H9 (cell line): Measurements from ENCODE around the gene ABR. TPM values are rescaled to one million over a fixed set of nuclear protein-coding genes. Genes with fewer than 3 reads are reported as not detected.
A peak's percentile ranks its signal among the peaks of the same experiment; 100 is the strongest.

Source experiments
- DNase-seq: peaks from one replicate; pipeline ENCODE4 v3.0.0-alpha.2; 2017
- H2AFZ ChIP-seq: one replicate; pipeline ENCODE4 v1.6.1; 2013; ENCODE audit warnings: mild to moderate bottlenecking, low read length, control low read depth, moderate library complexity
- H2AK5ac ChIP-seq: 2 replicates; pipeline ENCODE4 v1.6.1; 2013; ENCODE audit warnings: low read length, control low read depth, mixed read lengths; ENCODE audit not compliant: insufficient read length
- H2BK120ac ChIP-seq: one replicate; pipeline ENCODE4 v1.6.1; 2013; ENCODE audit warnings: low read depth, mild to moderate bottlenecking, low read length, control low read depth, inconsistent platforms; ENCODE audit not compliant: poor library complexity, severe bottlenecking
- H2BK12ac ChIP-seq: 2 replicates; pipeline ENCODE4 v1.6.1; 2013; ENCODE audit warnings: low read length, control low read depth, mixed read lengths, low read depth; ENCODE audit not compliant: insufficient read length
- H2BK15ac ChIP-seq: 2 replicates; pipeline ENCODE4 v1.6.1; 2013; ENCODE audit warnings: low read depth, low read length, control low read depth
- H2BK20ac ChIP-seq: one replicate; pipeline ENCODE4 v1.6.1; 2013; ENCODE audit warnings: low read depth, mild to moderate bottlenecking, low read length, control low read depth, inconsistent platforms; ENCODE audit not compliant: poor library complexity, severe bottlenecking
- H2BK5ac ChIP-seq: 2 replicates; pipeline ENCODE4 v1.6.1; 2013; ENCODE audit warnings: low read length, control low read depth, mixed read lengths; ENCODE audit not compliant: insufficient read length
- H3K14ac ChIP-seq: 2 replicates; pipeline ENCODE4 v1.6.1; 2013; ENCODE audit warnings: low read length, control low read depth; ENCODE audit not compliant: insufficient read depth
- H3K18ac ChIP-seq: 2 replicates; pipeline ENCODE4 v1.6.1; 2013; ENCODE audit warnings: low read depth, mild to moderate bottlenecking, mixed read lengths, low read length, control low read depth; ENCODE audit not compliant: insufficient read length
- H3K23ac ChIP-seq: 2 replicates; pipeline ENCODE4 v1.6.1; 2013; ENCODE audit warnings: low read length, control low read depth, mixed read lengths, low read depth; ENCODE audit not compliant: insufficient read length
- H3K23me2 ChIP-seq: 2 replicates; pipeline ENCODE4 v1.6.1; 2013; ENCODE audit warnings: low read depth, mild to moderate bottlenecking, mixed read lengths, low read length, control low read depth; ENCODE audit not compliant: insufficient read length, poor library complexity, severe bottlenecking
- H3K27ac ChIP-seq: 2 replicates; pipeline ENCODE4 v1.5.1; 2013; ENCODE audit warnings: low read length, control low read depth, mixed read lengths, low read depth; ENCODE audit not compliant: insufficient read length
- H3K27me3 ChIP-seq: 2 replicates; pipeline ENCODE4 v1.6.1; 2013; ENCODE audit warnings: low read length, control low read depth, inconsistent platforms; ENCODE audit not compliant: insufficient read depth
- H3K4ac ChIP-seq: 2 replicates; pipeline ENCODE4 v1.6.1; 2013; ENCODE audit warnings: low read depth, mild to moderate bottlenecking, control low read depth, inconsistent platforms, low read length, moderate library complexity
- H3K4me1 ChIP-seq: 2 replicates; pipeline ENCODE4 v1.6.1; 2013; ENCODE audit warnings: low read length, control low read depth, inconsistent platforms; ENCODE audit not compliant: insufficient read depth
- H3K4me2 ChIP-seq: 2 replicates; pipeline ENCODE4 v1.6.1; 2013; ENCODE audit warnings: low read length, control low read depth, mixed read lengths; ENCODE audit not compliant: insufficient read length, insufficient read depth
- H3K56ac ChIP-seq: 2 replicates; pipeline ENCODE4 v1.6.1; 2013; ENCODE audit warnings: low read depth, mild to moderate bottlenecking, mixed read lengths, low read length, control low read depth; ENCODE audit not compliant: insufficient read length
- H3K79me1 ChIP-seq: 2 replicates; pipeline ENCODE4 v1.6.1; 2013; ENCODE audit warnings: low read depth, mild to moderate bottlenecking, moderate library complexity, low read length, control low read depth, inconsistent platforms; ENCODE audit not compliant: insufficient read depth, poor library complexity, severe bottlenecking
- H3K79me2 ChIP-seq: 2 replicates; pipeline ENCODE4 v1.6.1; 2013; ENCODE audit warnings: low read length, control low read depth, inconsistent platforms; ENCODE audit not compliant: insufficient read depth
- H3K9ac ChIP-seq: 2 replicates; pipeline ENCODE4 v1.6.1; 2013; ENCODE audit warnings: low read length, control low read depth, mixed read lengths; ENCODE audit not compliant: insufficient read length; ENCODE audit errors: extremely low read depth
- H3K9me3 ChIP-seq: one replicate; pipeline ENCODE4 v1.6.1; 2013; ENCODE audit warnings: low read depth, low read length, inconsistent platforms; ENCODE audit not compliant: control insufficient read depth
- H3T11ph ChIP-seq: one replicate; pipeline ENCODE4 v1.6.1; 2013; ENCODE audit warnings: mild to moderate bottlenecking, low read length, control low read depth, inconsistent platforms
- H4K20me1 ChIP-seq: one replicate; pipeline ENCODE4 v1.6.1; 2013; ENCODE audit not compliant: control insufficient read depth, insufficient read length, insufficient read depth
- H4K5ac ChIP-seq: 2 replicates; pipeline ENCODE4 v1.6.1; 2013; ENCODE audit warnings: low read depth, mild to moderate bottlenecking, mixed read lengths, low read length, control low read depth; ENCODE audit not compliant: insufficient read length
- H4K8ac ChIP-seq: replicated peaks from 2 replicates; pipeline ENCODE4 v1.6.1; 2013; ENCODE audit warnings: low read length, control low read depth, mixed read lengths, low read depth; ENCODE audit not compliant: insufficient read length
- H4K91ac ChIP-seq: 2 replicates; pipeline ENCODE4 v1.6.1; 2013; ENCODE audit warnings: low read depth, mild to moderate bottlenecking, moderate library complexity, mixed read lengths, low read length, control low read depth; ENCODE audit not compliant: insufficient read length
- H3K27ac Mint-ChIP-seq, 3 experiments: 2 replicates in 2 of 3; 3 replicates in 1 of 3; pipeline ENCODE4 v1.8.0; 2020 to 2021; ENCODE audit warnings: mixed read lengths in 3 of 3, mild to moderate bottlenecking in 1 of 3, moderate library complexity in 1 of 3
- H3K27me3 Mint-ChIP-seq: 2 replicates; pipeline ENCODE4 v1.8.0; 2021; ENCODE audit warnings: low read depth, mild to moderate bottlenecking, moderate library complexity, mixed read lengths
- H3K36me3 Mint-ChIP-seq, 3 experiments: 2 replicates in 2 of 3; 3 replicates in 1 of 3; pipeline ENCODE4 v1.8.0; 2020 to 2021; ENCODE audit warnings: low read depth in 3 of 3, mixed read lengths in 3 of 3; ENCODE audit not compliant: insufficient read depth in 1 of 3
- H3K4me1 Mint-ChIP-seq, 2 experiments: 2 replicates each; pipeline ENCODE4 v1.8.0; 2020; ENCODE audit warnings: mixed read lengths in 2 of 2
- H3K4me3 Mint-ChIP-seq, 2 experiments: 2 replicates in 1 of 2; 3 replicates in 1 of 2; pipeline ENCODE4 v1.8.0; 2020 to 2021; ENCODE audit warnings: mild to moderate bottlenecking in 2 of 2, mixed read lengths in 2 of 2, moderate library complexity in 1 of 2
- H3K9me3 Mint-ChIP-seq, 2 experiments: 2 replicates in 1 of 2; 3 replicates in 1 of 2; pipeline ENCODE4 v1.8.0; 2020; ENCODE audit warnings: mild to moderate bottlenecking in 2 of 2, mixed read lengths in 2 of 2, moderate library complexity in 1 of 2
- WGBS: extraction: QIAGEN DNeasy Blood & Tissue Kit; methylation state at CpG from one replicate; pipeline ENCODE4 v1.1.7; 2013; ENCODE audit warnings: missing lambda C conversion rate, low lambda C conversion rate, mixed read lengths; ENCODE audit not compliant: insufficient read length; ENCODE audit errors: extremely low coverage; 5-methylcytosine and 5-hydroxymethylcytosine counted together
- total RNA-seq: library from RNA; stranded (reverse); gene quantifications from 2 replicates; pipeline ENCODE4 v1.2.1, GENCODE V29; 2021
- TF ChIP-seq, protein P1 (sequence below): fragments of 200-600 bp; sonication (generic); conservative IDR thresholded peaks from 3 replicates; pipeline ENCODE4 v1.8.0; 2021; ENCODE audit warnings: antibody characterized with exemption, mild to moderate bottlenecking

The ABR gene
- total RNA-seq, 1 experiment from 2014 or later = 34.7 TPM

DNA sequence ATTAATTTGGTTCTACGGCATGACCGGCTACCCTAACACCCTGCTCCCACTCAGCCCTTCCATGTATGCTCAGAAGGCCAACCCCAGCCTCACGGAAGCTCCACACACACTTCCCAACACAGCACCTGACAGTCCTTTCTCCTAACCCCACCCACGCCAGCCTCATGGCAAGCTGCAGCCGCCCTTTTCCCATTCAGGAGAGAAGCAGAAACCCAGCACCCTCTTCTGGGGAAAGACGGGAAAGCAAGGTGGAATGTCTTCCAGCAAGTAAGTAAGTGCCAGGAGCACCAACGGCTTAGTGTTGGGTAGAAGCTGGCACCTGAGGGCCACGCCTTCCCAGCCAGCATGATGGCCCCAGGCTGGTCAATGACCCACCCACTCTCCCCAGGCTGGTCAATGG, 32.1 kb downstream of the ABR start:
- Mint-ChIP-seq H3K27me3 (no peaks in the 10 kb centered on the region), H3K9me3 (peaks cover 0 to 6% of the 10 kb centered on the region in 2 experiments; a peak in 2 of 5 replicates), H3K27ac (peak overlapping the region in 2 of 3 experiments; percentile 7 to 8; a peak in 1 of 7 replicates), H3K4me3 (no peak overlapping the region), H3K36me3 (peaks cover 0 to 12% (median 0%) of the 10 kb centered on the region in 3 experiments; a peak in 3 of 7 replicates), H3K4me1 (peaks cover 13 to 23% of the 10 kb centered on the region in 2 experiments)
- H3K4me2 ChIP-seq = no peak overlapping the region
- H3K4ac ChIP-seq = no peak overlapping the region
- no peak overlapping the region for H2BK5ac ChIP-seq
- H3K27me3 ChIP-seq = no peaks in the 10 kb centered on the region
- H3K23me2 ChIP-seq = no peaks in the 10 kb centered on the region
- no peak overlapping the region for H2BK20ac ChIP-seq
- WGBS = no CpG with 5 or more reads among the region's 8 CpGs
- no peak overlapping the region for H4K8ac ChIP-seq
- no peak overlapping the region for H4K5ac ChIP-seq
- H3K56ac ChIP-seq = no peak overlapping the region
- peaks cover 6% of the 10 kb centered on the region for H4K20me1 ChIP-seq
- H3K79me2 ChIP-seq = no peaks in the 10 kb centered on the region
- H3K23ac ChIP-seq = no peak overlapping the region
- H2AFZ ChIP-seq = no peak overlapping the region
- no peak overlapping the region for H3K27ac ChIP-seq
- no peak overlapping the region for H2BK12ac ChIP-seq
- H3T11ph ChIP-seq = no peak overlapping the region
- no peak overlapping the region for H3K14ac ChIP-seq
- H3K4me1 ChIP-seq = no peaks in the 10 kb centered on the region
- H3K9ac ChIP-seq = no peak overlapping the region
- peak; percentile 92 for DNase-seq
- H3K18ac ChIP-seq = no peak overlapping the region
- no peak overlapping the region for H2BK15ac ChIP-seq
- H2AK5ac ChIP-seq = no peak overlapping the region
- TF ChIP-seq, protein P1, sequence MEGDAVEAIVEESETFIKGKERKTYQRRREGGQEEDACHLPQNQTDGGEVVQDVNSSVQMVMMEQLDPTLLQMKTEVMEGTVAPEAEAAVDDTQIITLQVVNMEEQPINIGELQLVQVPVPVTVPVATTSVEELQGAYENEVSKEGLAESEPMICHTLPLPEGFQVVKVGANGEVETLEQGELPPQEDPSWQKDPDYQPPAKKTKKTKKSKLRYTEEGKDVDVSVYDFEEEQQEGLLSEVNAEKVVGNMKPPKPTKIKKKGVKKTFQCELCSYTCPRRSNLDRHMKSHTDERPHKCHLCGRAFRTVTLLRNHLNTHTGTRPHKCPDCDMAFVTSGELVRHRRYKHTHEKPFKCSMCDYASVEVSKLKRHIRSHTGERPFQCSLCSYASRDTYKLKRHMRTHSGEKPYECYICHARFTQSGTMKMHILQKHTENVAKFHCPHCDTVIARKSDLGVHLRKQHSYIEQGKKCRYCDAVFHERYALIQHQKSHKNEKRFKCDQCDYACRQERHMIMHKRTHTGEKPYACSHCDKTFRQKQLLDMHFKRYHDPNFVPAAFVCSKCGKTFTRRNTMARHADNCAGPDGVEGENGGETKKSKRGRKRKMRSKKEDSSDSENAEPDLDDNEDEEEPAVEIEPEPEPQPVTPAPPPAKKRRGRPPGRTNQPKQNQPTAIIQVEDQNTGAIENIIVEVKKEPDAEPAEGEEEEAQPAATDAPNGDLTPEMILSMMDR = peak; percentile 72
- H3K79me1 ChIP-seq = no peaks in the 10 kb centered on the region
- no peak overlapping the region for H4K91ac ChIP-seq
- no peaks in the 10 kb centered on the region for H3K9me3 ChIP-seq
- no peak overlapping the region for H2BK120ac ChIP-seq
